NCI-H1694 (cell line): ENCODE data around the gene URI1.

ENCODE experiments used
- DNase-seq: peaks from one replicate; lab custom pipeline; 2025; lab: John Stamatoyannopoulos, UW

Gene URI1

DNA sequence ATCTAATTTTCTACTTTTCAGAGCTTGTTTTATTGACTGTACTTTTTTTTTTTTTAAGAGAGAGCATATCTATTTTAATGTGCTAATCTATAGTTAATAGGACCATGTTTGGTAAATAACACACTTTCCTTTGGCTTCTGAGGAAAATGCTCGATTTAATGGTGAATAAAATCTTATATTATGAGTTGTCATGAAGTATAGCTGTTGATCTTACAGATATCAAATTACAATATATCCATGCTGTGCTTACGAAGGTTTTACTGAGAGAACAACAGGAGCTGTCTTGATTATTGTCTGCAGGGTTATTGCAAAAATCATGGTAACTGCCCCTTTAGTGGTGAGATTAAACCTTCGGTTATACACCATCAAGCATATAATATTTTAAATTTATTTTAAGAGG, 29.6 kb downstream of the URI1 start:
- no peak for DNase-seq

DNA sequence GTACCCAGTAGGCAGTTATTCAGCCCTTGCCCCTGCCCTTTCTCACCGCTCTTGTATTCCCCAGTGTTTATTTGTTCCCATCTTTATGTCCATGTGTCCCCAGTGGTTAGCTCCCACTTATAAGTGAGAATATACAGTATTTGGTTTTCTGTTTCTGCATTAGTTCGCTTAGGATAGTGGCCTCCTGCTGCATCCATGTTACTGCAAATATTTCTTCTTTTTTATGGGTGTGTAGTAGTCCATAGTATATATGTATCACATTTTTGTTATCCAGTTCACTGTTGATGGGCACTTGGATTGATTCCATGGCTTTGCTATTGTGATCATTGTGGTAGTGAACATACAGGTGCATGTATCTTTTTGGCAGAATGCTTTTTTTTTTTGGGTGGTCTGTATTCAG, 32.7 kb downstream of the URI1 start:
- DNase-seq, result no peak

DNA sequence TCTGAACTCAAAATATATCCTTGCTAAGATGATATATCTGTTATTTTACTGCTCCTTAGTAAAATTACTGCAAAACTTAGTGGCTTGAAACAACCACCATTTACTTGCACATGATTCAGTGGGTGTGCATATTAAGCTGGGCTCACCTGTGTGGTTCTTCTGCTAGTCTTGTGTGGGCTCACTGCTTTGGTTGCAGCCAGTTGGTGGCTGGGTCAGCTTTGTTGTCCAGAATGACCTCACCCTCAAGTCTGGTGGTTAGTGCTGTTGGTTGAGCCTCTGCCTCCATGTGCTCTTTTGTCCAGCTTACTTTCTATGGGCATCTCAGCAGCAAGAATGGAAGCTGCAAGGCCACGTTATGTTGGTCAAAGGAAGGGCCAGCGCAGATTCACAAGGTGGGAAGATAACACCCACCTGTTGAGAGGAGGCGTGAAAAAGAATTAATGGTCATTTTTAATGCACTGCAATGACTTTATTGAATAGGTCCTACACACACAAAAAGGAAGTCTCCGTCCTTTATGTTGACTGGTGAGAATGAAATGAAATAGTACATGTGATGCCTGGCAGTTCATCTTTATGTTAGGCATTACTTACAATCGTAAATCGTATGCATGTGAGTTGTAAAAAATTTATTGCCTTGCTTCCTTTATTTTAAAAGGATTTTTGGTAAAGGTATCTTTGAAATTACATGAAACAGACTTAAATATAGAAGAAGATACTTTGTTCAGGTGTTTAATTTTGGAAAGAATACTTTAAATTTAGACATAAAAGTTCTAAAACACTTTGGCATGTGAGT, 34.3 kb downstream of the URI1 start:
- no peak for DNase-seq

DNA sequence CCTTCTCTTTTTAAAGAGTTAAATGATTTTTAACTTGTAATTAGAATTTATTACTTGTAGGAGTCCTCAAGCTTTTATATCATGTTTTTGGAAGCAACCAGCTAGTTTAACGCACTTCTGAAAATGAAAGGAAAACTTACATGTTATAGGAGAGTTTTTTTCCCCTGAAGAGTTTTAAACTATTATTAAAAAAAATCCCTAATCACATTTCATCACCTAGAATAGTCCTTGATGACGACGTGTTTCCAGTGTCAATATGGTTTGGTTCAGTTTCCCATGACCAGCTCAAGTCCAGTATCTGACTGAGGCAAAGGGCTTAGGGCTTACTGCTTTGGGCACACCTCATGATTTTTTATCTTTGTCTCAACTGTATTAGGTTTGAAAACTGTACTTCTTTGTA, 36.0 kb downstream of the URI1 start:
- DNase-seq, result no peak

DNA sequence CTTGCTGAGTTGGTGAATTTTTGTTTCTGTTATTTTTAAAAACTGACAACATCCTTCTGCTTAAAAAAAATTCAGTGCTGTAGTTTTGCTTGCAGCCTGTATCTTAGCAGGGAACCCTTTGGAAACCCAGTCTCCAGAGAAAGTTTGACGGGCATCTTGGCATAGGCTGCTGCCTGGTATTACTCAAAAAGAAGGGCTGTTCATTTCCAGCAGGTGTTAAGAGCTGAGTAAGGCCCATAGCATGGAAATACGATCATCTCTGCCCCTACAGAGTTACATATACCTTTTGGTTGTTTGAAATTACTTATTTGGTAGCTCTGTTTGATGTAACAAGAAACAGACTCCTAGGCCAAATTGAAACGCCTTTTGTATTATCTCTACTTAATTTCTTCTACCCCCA, 41.5 kb downstream of the URI1 start:
- DNase-seq, result no peak

DNA sequence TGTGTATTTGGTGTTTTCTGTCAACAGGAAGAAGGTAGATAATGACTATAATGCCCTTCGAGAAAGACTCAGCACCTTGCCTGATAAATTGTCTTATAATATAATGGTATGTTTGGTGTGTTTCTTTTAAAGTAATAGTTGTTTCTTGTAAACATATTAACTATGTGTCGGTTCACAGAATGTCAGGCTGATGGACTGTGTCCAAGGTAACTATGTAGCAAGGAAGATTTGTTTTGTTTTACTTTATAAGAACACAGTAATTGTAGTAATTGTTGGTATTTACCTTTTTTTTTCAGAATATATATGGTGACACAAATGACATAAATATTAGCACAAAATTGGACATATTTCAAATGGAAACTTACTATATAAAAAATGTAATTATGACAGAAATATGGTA, 43.2 kb downstream of the URI1 start:
- DNase-seq, result no peak

DNA sequence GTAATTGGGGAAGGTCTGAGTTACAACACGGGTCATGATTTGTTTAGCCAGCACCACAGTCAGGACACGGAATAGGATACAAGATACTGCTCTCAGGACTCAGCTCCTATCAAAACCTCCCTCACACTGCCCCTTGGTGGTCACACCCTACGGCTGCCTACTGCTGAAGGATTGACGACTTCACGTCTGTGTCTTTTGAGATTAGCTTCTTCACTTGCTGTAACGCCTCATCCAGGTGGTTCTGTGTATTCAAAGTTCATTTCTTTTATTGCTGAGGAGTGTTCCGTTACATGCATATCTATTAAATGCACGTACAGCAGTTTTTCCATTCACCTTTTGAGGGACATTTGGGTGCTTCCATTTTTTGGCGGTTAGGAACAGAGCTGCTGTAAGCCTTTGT, 46.3 kb downstream of the URI1 start:
- DNase-seq, result no peak

DNA sequence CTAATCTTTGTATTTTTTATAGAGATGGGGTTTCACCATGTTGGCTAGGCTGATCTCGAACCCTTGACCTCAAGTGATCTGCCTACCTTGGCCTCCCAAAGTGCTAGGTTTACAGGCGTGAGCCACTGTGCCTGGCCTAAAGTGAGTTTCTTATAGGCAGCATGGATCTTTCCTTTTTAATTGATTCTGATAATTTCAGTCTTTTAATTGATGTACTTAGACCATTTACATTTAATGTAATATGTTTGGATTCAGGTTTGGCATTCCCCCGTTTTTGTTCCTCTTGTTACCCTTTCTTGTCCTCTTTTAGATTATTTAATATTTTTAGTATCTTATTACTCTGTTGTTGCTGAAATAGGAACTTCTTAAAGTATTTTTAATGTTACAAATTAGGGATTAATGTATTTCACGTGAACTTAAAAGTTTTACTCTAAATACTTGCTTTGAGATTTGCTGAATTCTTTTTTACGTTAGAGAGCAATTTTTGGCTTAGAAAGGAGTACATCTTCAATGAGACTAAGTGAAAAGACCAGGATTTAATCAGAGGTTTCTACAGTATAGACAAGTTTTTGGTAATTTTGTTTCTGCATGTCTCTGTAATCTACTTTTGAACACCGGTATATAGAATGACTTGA, 50.3 kb downstream of the URI1 start:
- no peak for DNase-seq

DNA sequence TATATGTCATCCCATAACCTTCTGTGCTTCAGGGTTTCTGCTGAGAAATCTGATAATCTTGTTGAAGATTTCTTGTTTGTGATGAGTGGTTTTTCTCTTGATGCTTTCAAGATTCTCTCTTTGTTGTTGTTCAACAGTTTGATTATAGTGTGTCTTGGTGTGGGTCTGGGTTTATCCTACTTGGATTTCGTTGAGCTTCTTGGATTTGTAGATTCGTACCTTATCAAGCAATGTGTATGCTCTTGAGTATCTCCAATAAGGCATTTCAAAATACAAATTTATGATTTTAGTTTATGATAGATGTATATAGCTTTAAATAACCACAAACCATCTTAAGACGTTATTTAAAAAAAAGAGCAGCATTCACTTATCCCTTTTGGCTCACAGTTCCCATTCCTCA, 57.5 kb downstream of the URI1 start:
- no peak for DNase-seq

DNA sequence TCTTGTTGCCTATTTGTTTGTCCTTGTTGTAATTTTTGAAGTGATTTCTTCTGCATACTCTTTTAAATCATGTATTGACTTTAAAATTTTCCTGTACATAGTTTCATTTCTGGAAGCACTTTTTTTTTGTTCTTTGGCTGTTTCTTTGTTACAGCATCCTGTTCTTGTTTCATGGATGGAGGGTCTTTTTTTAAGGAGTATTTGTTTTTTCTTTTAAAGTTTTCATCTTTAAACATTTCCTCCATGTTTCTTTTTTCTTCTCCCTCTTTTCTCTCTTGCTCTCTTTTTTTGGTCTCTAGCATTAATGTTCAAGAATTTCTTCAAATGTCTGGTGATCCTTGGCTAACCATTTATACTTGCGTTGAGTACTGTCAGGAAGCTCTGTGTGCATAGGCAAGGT, 58.8 kb downstream of the URI1 start:
- DNase-seq, result no peak

DNA sequence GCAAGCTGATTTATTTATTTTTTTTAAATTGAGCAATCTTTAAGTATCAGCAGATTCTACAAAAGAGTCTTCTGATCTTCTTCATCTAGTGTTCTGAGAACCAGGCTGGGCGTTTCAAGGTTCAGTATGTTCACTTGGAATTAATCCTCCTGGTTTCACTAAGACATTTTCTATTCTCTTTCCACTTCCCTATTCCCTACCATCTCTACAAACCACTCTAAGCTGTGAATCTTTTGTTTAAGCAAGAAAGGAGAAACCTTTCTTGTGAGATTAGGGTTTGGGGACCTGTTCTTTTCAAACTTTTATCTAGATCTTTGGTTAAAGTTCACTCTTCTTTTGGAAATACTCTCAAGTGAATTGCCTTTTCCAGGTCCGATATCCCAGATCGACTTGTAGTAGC, 59.3 kb downstream of the URI1 start:
- no peak for DNase-seq

DNA sequence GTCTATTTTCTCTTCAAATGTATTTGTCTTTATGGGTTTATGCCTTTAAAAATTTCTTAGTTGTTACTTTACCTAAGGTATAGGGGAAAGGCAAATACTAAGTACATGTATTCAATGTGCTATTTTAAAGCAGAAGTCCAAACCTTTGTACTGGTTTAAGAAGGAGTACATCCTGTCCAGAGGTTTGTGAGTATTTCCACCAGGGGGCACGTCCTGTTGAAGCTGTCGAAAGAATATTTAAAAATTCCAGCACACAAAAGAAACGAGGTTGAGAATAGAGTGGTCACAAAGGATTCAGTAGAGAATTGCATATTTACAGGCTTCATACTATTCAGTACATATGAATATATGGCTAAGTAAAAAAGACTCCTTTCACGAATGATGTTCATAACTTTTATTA, 59.8 kb downstream of the URI1 start:
- no peak for DNase-seq

DNA sequence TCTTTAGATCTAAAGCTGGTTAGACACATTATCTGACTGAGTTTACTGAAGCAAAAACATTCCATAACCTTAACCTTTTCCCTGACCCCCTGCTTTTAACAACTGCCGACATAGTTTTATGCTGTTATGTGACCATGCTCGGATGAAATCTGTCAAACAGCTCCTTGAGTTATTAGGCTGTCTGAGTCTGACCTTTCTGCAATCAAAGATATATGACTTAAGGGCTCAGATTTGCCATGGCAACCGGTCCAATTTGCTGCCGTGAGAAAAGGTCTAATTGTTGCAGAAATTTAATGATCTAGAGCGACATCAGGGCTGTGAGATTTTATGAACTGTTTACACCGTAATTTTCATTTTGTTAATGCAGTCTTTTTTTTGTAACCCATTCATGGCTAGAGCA, 61.8 kb downstream of the URI1 start:
- DNase-seq, result no peak

DNA sequence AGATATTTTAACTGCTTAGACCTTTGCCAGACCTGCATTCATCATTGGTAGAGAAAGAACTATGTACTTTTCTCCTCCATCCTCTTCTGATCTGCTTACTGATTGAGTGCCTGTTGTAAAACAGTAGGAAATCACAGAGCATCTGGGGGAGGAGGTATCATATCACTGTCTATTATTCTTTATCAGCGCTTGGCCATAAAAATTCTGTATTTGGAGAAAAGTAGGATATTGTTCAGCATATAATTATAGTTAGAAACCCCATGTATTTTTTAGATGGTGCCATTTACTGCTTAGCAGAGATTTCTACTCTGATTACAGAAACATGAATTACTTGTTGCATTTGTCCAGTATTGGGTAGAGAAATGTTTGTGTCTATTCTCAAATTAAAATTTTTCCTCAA, 62.4 kb downstream of the URI1 start:
- no peak for DNase-seq

DNA sequence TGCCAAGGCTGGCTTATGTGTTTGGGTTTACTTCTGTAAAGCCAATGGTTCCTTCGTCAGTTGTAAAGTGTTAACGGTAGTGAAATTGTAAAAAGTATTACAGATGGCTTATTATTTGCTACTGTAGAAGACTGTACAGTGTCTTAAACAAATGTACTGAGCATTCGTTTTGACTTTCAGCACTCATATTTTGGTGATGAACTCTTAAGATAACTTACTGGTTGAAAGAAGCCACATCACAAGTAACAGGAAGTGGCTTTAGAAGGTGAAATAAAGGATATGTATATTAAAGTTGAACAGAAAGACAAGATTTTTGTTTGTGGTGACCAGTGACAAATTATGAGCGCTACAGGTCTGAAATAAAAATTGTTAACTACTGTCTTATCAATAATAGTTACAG, 64.2 kb downstream of the URI1 start:
- no peak for DNase-seq

DNA sequence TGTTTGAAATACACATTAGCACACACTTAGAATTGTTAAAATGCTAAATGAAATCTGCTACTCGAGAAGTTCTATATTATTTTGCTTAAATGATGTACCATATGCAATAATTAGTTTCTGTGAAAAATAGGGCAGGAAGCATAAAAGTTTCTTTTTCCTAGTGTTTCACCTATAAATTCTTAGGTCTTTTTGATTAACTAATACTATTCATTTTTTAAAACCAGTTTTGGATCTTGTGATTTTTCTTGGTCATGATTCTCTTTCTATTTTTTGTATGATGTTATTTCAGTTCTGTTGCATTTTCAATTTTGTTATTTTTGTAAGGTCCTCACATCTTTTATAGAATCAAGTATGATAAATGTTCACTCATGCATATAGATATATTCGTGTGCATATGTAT, 66.1 kb downstream of the URI1 start:
- no peak for DNase-seq

DNA sequence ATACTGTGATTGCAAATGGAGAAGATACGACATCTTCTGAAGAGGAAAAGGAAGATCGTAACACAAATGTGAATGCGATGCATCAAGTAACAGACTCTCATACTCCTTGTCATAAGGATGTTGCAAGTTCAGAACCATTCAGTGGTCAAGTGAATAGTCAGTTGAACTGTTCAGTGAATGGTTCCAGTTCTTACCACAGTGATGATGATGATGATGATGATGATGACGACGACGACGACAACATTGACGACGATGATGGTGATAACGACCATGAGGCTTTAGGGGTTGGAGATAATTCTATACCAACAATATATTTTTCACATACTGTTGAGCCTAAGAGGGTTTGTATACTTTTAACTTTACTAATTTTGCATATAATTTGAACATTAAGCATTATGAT, 67.0 kb downstream of the URI1 start:
- no peak for DNase-seq

DNA sequence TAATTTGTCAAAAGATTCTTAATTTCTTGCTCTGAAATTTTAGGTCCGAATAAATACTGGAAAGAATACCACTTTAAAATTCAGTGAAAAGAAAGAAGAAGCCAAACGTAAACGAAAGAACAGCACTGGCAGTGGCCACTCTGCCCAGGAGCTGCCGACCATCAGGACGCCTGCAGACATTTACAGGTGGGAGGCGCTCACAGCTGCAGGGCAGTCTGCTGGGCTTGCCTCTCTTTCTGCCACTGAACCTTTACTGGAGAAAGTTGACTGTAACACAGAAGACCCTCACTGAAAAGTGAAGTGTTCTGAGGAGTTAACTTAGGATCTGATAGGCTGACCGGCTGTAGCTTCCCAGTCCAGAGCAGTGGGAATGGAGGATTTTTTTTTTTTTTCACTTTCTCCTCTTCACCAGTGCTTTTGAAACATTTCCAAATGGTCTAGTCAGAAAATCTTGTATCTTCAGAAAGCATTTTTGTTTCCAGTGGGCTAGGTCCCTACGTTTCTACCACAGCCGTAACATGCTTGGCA, 69.1 kb downstream of the URI1 start:
- DNase-seq, result no peak

DNA sequence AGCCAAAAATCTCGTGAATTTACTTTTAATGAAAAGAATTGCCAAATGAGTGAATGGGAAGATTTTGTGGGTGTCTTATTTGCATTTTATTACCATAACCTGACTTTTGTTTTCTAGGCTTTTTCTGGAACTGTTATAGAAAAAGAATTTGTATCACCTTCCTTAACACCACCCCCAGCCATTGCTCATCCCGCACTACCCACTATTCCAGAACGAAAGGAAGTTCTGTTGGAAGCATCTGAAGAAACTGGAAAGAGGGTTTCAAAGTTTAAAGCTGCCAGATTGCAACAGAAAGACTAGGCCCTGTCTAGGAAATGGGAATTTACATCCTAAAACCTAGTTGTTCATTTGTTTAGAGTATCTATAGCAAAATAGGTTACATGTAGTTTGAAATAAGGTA, 72.7 kb downstream of the URI1 start:
- no peak for DNase-seq

DNA sequence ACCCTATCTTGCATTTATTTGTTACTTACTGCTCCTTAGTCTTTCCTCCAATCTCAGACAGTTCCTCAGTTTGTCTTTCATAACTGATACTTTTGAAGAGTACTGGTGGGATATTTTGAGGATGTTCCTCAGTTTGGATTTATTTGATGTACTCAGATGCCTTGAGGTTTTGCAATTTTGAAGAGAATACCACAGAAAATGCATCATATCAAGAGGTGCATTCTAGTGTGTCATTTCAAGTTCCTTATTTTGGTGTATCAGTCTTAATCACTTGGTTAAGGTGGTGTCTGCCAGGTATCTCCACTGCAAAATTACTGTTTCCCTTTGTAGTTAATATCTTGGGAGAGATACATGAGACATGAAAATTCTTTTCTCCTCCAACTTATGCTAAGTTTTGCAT, 75.1 kb downstream of the URI1 start:
- DNase-seq, result no peak

DNA sequence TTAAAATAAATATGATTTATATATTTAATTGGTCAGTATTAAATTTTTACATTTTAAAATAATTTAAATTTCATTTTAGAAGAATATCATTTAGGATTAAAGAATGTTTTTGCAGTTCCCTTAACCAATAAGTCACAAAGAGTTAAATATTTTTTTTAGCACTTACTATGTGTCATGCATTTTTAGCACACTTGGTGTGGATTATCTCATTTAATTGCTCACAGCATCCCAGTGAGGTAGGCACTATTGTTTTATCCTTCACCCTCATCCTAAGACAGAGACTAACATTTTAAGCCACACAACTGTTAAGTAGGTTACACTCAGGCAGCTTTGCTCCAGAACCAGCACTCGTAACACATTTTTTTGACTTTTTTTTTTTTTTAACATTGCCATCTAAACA, 78.2 kb downstream of the URI1 start:
- DNase-seq, result no peak

DNA sequence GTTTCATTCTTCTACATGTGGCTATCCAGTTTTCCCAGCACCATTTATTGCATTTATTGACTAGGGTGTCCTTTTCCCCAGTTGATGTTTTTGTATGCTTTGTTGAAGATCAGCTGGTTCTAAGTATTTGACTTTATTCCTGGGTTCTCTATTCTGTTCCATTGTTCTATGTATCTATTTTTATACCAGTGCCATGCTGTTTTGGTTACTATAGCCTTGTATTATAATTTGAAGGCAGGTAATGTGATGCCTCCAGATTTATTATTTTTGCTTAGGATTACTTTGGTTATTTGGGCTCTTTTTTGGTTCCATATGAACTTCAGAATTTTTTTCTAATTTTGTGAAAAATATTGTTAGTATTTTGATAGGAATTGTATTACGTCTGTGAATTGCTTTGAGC, 80.6 kb downstream of the URI1 start:
- DNase-seq, result no peak

DNA sequence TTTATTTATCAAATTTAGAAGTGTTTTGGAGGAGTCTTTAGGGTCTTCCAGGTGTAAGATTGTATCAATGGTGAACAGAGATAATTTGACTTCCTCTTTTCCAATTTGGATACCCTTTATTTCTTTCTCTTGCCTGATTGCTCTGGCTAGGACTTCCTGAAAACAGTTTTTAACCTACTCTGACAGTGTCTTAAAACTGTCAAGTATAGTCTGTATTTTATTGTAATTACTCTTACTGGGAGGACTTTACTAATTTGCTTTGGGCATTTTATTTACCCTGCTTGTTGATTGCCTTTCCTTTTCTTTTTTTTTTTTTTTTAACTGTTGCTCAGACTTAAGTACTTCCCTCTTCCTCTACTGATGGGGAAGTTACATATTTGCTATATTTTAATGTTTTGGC, 81.3 kb downstream of the URI1 start:
- DNase-seq, result no peak

DNA sequence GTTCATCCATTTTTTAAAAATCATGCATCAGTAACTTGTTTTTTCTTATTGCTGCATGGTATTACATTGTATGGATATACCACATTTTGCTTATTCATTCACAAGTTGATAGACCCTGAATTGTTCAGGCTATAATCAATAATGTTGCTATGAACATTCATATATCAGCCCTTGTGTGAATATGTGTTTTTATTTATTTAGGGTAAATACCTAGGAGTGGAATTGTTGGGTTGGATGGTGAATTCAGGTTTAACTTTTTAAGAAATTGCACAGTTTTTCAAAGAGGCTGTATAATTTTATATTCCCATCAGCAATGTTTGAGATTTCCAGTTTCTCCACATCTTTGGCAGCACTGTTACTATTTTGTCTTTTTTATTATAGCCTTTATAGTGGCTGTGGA, 82.1 kb downstream of the URI1 start:
- DNase-seq, result no peak
